ENCODE results near the gene KLK12.

GRCh38 chr19:51002089-51002532 is 32.7 kb downstream of the KLK12 start:
- no peak for TF ChIP-seq CXXC5 (CRISPR knock-in tag; IDR thresholded peaks at IDR 0.05)
- TF ChIP-seq EP300 (IDR thresholded peaks at IDR 0.05; ENCODE audit: low read length): no peak
- TF ChIP-seq TFE3 (CRISPR knock-in tag; IDR thresholded peaks at IDR 0.05): no peak
- no peak for TF ChIP-seq CTCF (IDR thresholded peaks at IDR 0.05 in 2 of 3, conservative IDR thresholded peaks at IDR 0.05 in 1 of 3; ENCODE audit: insufficient read depth in 2 of 3, low read depth in 1 of 3, low read length in 3 of 3)
- TF ChIP-seq CBX8 (IDR thresholded peaks at IDR 0.05; ENCODE audit: borderline replicate concordance, extremely low read depth, low read depth, low read length, poor library complexity, severe bottlenecking): no peak
- TF ChIP-seq POLR2A (conservative IDR thresholded peaks at IDR 0.05): no peak
- no peak for TF ChIP-seq ZNF586 (CRISPR knock-in tag; conservative IDR thresholded peaks at IDR 0.05)
- no peak for TF ChIP-seq FOSL1 (tag; conservative IDR thresholded peaks at IDR 0.05)
- TF ChIP-seq TBP (optimal IDR thresholded peaks at IDR 0.05; ENCODE audit: low read depth, low read length): no peak

Measured in K562 (cell line).